Measurements from ENCODE around the gene PCDH9.

PCDH9 gene

DNA sequence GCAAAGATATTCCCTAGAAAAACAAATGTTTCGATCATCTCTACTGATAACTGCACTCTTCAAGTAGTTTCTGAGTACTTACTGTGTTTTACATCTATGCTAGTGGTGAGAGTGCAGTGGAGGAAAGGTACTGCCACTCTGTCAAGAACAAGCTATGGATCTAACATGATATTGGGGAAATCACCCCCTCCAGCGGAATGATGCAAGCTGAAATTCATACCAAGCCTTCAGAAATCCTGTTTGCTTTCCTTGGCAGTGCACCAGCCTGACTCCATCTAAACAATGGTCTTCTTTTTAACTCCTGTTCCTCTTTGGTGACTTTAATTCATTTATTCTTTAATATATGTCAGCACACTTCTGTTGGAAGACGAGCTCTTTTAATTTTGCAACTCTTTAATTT lies 238.0 kb downstream of the PCDH9 start:
- Histone ChIP-seq H2AFZ (ENCODE audit: low read length) (no peak overlapping the region), H3K9me2 (replicated peaks; ENCODE audit: low read depth, low read length) (no peaks in the 10 kb centered on the region), H3K4me3 (ENCODE audit: low read length, poor library complexity, severe bottlenecking) (no peak overlapping the region), H3K4me2 (ENCODE audit: low read depth, low read length, poor library complexity, severe bottlenecking) (no peak overlapping the region), H3K79me2 (ENCODE audit: insufficient read depth, low read length) (no peaks in the 10 kb centered on the region), H3K27me3 (ENCODE audit: insufficient read depth, low read length, poor library complexity, severe bottlenecking) (no peaks in the 10 kb centered on the region), H3K9me3 (ENCODE audit: insufficient read depth, low read depth, low read length) (no peaks in the 10 kb centered on the region), H3K9ac (ENCODE audit: low read depth, low read length, poor library complexity, severe bottlenecking) (no peak overlapping the region), H3K4me1 (ENCODE audit: insufficient read depth, low read length, poor library complexity, severe bottlenecking) (peaks cover 31% of the 10 kb centered on the region), H4K20me1 (ENCODE audit: insufficient read depth, low read length, poor library complexity, severe bottlenecking) (no peaks in the 10 kb centered on the region), H3F3A (ENCODE audit: low read depth) (peaks cover 8% of the 10 kb centered on the region; the same call in 1 of the 2 replicates), H3K36me3 (ENCODE audit: insufficient read depth, low read length) (no peaks in the 10 kb centered on the region)
- TF ChIP-seq, protein P1, sequence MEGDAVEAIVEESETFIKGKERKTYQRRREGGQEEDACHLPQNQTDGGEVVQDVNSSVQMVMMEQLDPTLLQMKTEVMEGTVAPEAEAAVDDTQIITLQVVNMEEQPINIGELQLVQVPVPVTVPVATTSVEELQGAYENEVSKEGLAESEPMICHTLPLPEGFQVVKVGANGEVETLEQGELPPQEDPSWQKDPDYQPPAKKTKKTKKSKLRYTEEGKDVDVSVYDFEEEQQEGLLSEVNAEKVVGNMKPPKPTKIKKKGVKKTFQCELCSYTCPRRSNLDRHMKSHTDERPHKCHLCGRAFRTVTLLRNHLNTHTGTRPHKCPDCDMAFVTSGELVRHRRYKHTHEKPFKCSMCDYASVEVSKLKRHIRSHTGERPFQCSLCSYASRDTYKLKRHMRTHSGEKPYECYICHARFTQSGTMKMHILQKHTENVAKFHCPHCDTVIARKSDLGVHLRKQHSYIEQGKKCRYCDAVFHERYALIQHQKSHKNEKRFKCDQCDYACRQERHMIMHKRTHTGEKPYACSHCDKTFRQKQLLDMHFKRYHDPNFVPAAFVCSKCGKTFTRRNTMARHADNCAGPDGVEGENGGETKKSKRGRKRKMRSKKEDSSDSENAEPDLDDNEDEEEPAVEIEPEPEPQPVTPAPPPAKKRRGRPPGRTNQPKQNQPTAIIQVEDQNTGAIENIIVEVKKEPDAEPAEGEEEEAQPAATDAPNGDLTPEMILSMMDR (conservative IDR thresholded peaks at IDR 0.05; ENCODE audit: low read length) = no peak
- no peak for TF ChIP-seq EZH2phosphoT487 (IDR thresholded peaks at IDR 0.05; ENCODE audit: borderline replicate concordance)

DNA sequence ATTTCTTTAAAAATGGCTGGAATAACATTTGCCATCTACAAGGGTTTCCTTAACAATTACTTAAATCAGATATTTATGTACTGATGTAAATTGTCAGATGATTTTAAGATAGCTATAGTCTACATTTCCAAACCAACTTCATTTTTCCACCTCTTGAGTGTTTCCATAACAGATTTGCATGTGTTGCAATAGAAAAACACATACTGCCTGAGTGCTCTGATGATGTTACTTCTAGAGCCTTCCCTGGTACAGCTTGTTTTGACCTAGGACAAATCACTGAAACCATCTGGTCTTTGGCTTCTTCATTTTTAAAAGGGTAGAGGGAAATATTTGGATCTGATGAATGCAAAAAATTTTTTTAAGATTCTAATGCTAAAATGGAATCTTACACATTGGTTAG lies 245.9 kb downstream of the PCDH9 start:
- Histone ChIP-seq H2AFZ (ENCODE audit: low read length) (no peak overlapping the region), H3K4me3 (ENCODE audit: low read length, poor library complexity, severe bottlenecking) (no peak overlapping the region), H3K36me3 (ENCODE audit: insufficient read depth, low read length) (no peaks in the 10 kb centered on the region), H4K20me1 (ENCODE audit: insufficient read depth, low read length, poor library complexity, severe bottlenecking) (no peaks in the 10 kb centered on the region), H3K27me3 (ENCODE audit: insufficient read depth, low read length, poor library complexity, severe bottlenecking) (no peaks in the 10 kb centered on the region), H3K79me2 (ENCODE audit: insufficient read depth, low read length) (no peaks in the 10 kb centered on the region), H3K9me3 (ENCODE audit: insufficient read depth, low read depth, low read length) (peaks cover 4% of the 10 kb centered on the region; the same call in 1 of the 2 replicates), H3K4me1 (ENCODE audit: insufficient read depth, low read length, poor library complexity, severe bottlenecking) (no peaks in the 10 kb centered on the region), H3K9ac (ENCODE audit: low read depth, low read length, poor library complexity, severe bottlenecking) (no peak overlapping the region), H3F3A (ENCODE audit: low read depth) (no peaks in the 10 kb centered on the region), H3K9me2 (replicated peaks; ENCODE audit: low read depth, low read length) (no peaks in the 10 kb centered on the region), H3K4me2 (ENCODE audit: low read depth, low read length, poor library complexity, severe bottlenecking) (no peak overlapping the region)
- no peak for TF ChIP-seq EZH2phosphoT487 (IDR thresholded peaks at IDR 0.05; ENCODE audit: borderline replicate concordance)

DNA sequence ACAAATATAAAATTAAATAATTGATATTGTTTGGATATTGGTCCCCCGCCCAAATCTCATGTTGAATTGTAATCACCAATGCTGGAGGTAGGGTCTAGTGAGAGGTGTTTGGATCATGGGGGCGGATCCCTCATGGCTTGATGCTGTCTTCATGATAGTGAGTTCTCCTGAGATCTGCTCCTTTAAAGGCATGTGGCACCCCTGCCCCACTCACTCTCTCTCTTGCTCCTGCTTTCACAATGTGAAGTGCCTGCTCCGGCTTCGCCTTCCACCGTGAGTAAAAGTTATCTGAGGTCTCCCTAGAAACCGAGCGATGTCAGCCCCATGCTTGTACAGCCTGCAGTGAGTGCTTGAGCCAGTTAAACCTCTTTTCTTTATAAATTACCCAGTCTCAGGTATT lies 248.2 kb downstream of the PCDH9 start:
- H3K4me3 ChIP-seq (ENCODE audit: low read length, poor library complexity, severe bottlenecking) = no peak overlapping the region
- H3K4me2 ChIP-seq (ENCODE audit: low read depth, low read length, poor library complexity, severe bottlenecking) = no peak overlapping the region
- H2AFZ ChIP-seq (ENCODE audit: low read length) = no peak overlapping the region
- no peak overlapping the region for H3K9ac ChIP-seq (ENCODE audit: low read depth, low read length, poor library complexity, severe bottlenecking)
- TF ChIP-seq EZH2phosphoT487 (IDR thresholded peaks at IDR 0.05; ENCODE audit: borderline replicate concordance) = no peak
- TF ChIP-seq, protein P1 (conservative IDR thresholded peaks at IDR 0.05; ENCODE audit: low read length) = no peak
- no peaks in the 10 kb centered on the region for H3K4me1 ChIP-seq (ENCODE audit: insufficient read depth, low read length, poor library complexity, severe bottlenecking)
- no peaks in the 10 kb centered on the region for H3F3A ChIP-seq (ENCODE audit: low read depth)
- H3K79me2 ChIP-seq (ENCODE audit: insufficient read depth, low read length) = no peaks in the 10 kb centered on the region
- no peaks in the 10 kb centered on the region for H3K27me3 ChIP-seq (ENCODE audit: insufficient read depth, low read length, poor library complexity, severe bottlenecking)
- no peaks in the 10 kb centered on the region for H3K36me3 ChIP-seq (ENCODE audit: insufficient read depth, low read length)
- H3K9me3 ChIP-seq (ENCODE audit: insufficient read depth, low read depth, low read length) = peaks cover 4% of the 10 kb centered on the region; the same call in 1 of the 2 replicates
- no peaks in the 10 kb centered on the region for H3K9me2 ChIP-seq (replicated peaks; ENCODE audit: low read depth, low read length)
- H4K20me1 ChIP-seq (ENCODE audit: insufficient read depth, low read length, poor library complexity, severe bottlenecking) = no peaks in the 10 kb centered on the region

GRCh38 chr13:66977161-66977560 lies 253.0 kb downstream of the PCDH9 start:
- TF ChIP-seq EZH2phosphoT487 (IDR thresholded peaks at IDR 0.05; ENCODE audit: borderline replicate concordance) = no peak
- TF ChIP-seq, protein P1 (conservative IDR thresholded peaks at IDR 0.05; ENCODE audit: low read length) = no peak
- H3K79me2 ChIP-seq (ENCODE audit: insufficient read depth, low read length) = no peaks in the 10 kb centered on the region

More at GRCh38 chr13:66977161-66977560, 253.0 kb downstream of the PCDH9 start:
- no peak overlapping the region for H2AFZ ChIP-seq (ENCODE audit: low read length)
- H3K9me3 ChIP-seq (ENCODE audit: insufficient read depth, low read depth, low read length) = no peaks in the 10 kb centered on the region
- no peaks in the 10 kb centered on the region for H3K27me3 ChIP-seq (ENCODE audit: insufficient read depth, low read length, poor library complexity, severe bottlenecking)
- no peak overlapping the region for H3K4me2 ChIP-seq (ENCODE audit: low read depth, low read length, poor library complexity, severe bottlenecking)
- no peaks in the 10 kb centered on the region for H4K20me1 ChIP-seq (ENCODE audit: insufficient read depth, low read length, poor library complexity, severe bottlenecking)
- no peak overlapping the region for H3K4me3 ChIP-seq (ENCODE audit: low read length, poor library complexity, severe bottlenecking)
- H3K36me3 ChIP-seq (ENCODE audit: insufficient read depth, low read length) = no peaks in the 10 kb centered on the region
- H3K4me1 ChIP-seq (ENCODE audit: insufficient read depth, low read length, poor library complexity, severe bottlenecking) = no peaks in the 10 kb centered on the region
- no peaks in the 10 kb centered on the region for H3F3A ChIP-seq (ENCODE audit: low read depth)
- H3K9ac ChIP-seq (ENCODE audit: low read depth, low read length, poor library complexity, severe bottlenecking) = no peak overlapping the region
- no peaks in the 10 kb centered on the region for H3K9me2 ChIP-seq (replicated peaks; ENCODE audit: low read depth, low read length)

All from Loucy (cell line).